IMR-90 (cell line): Measurements from ENCODE around the gene THYN1. TPM values are rescaled to one million over a fixed set of nuclear protein-coding genes. Genes with fewer than 3 reads are reported as not detected.
"Not testable (repeated sequence)": the region's sequence is repeated elsewhere in the genome, so short reads cannot be mapped to it uniquely, and the experiment has no call there.

Experiments
- ATAC-seq: fragments of 200-7000 bp; cut with Tn5 transposase; 2 replicates; pipeline ENCODE4 v1.9.1; 2020; ENCODE audit warnings: low read depth, mild to moderate bottlenecking, moderate library complexity
- BruUV-seq: library from RNA; stranded (reverse); fragments of 400-500 nt; replicated peaks from 2 replicates; lab custom pipeline; 2021; lab: Mats Ljungman, UMichigan
- CTCF ChIA-PET: fragments of 300-600 bp; formaldehyde crosslinking; extraction: SDS; loops from one replicate; lab custom pipeline; 2021; ENCODE audit warnings: antibody characterized with exemption; lab: Yijun Ruan, JAX
- POLR2A ChIA-PET: fragments of 300-600 bp; sonication (Branson Sonifier 250); formaldehyde crosslinking; loops from one replicate; lab custom pipeline; 2022; ENCODE audit warnings: antibody characterized with exemption; ENCODE audit not compliant: unreplicated experiment; lab: Charles Lee
- DNase-seq: peaks from one replicate; pipeline ENCODE4 v3.0.0; 2013
- H2AFZ ChIP-seq: replicated peaks from 2 replicates; pipeline ENCODE3; 2013; ENCODE audit warnings: low read length, mild to moderate bottlenecking; ENCODE audit not compliant: poor library complexity
- H2AK5ac ChIP-seq: 2 replicates; pipeline ENCODE4 v1.6.1; 2013; ENCODE audit warnings: low read depth, low read length, inconsistent platforms
- H2AK9ac ChIP-seq: replicated peaks from 2 replicates; pipeline ENCODE3; 2013; ENCODE audit warnings: mild to moderate bottlenecking, low read depth, low read length, moderate library complexity; ENCODE audit not compliant: poor library complexity
- H2BK120ac ChIP-seq: 2 replicates; pipeline ENCODE4 v1.6.1; 2013; ENCODE audit warnings: low read depth, low read length, inconsistent platforms
- H2BK15ac ChIP-seq: 3 replicates; pipeline ENCODE4 v1.6.1; 2013; ENCODE audit warnings: low read depth, low read length, inconsistent platforms
- H2BK20ac ChIP-seq: 2 replicates; pipeline ENCODE4 v1.6.1; 2013; ENCODE audit warnings: low read depth, mild to moderate bottlenecking, inconsistent platforms, low read length, moderate library complexity
- H2BK5ac ChIP-seq: 2 replicates; pipeline ENCODE4 v1.6.1; 2013; ENCODE audit warnings: mild to moderate bottlenecking, low read depth, low read length, inconsistent platforms; ENCODE audit not compliant: poor library complexity, severe bottlenecking
- H3K14ac ChIP-seq: replicated peaks from 2 replicates; pipeline ENCODE4 v1.6.1; 2013; ENCODE audit warnings: low read depth, low read length, inconsistent platforms
- H3K18ac ChIP-seq: 2 replicates; pipeline ENCODE4 v1.6.1; 2013; ENCODE audit warnings: low read depth, low read length, control low read depth
- H3K23ac ChIP-seq: 2 replicates; pipeline ENCODE4 v1.6.1; 2013; ENCODE audit warnings: low read depth, low read length, inconsistent platforms
- H3K27ac ChIP-seq: 2 replicates; pipeline ENCODE4 v1.5.1; 2013; ENCODE audit warnings: mild to moderate bottlenecking, control low read depth, low read length; ENCODE audit not compliant: insufficient read depth
- H3K27me3 ChIP-seq: 2 replicates; pipeline ENCODE4 v1.6.1; 2013; ENCODE audit warnings: low read length; ENCODE audit not compliant: control insufficient read depth, insufficient read depth
- H3K36me3 ChIP-seq: 2 replicates; pipeline ENCODE4 v1.6.1; 2013; ENCODE audit warnings: low read length, mixed read lengths; ENCODE audit not compliant: control insufficient read depth, insufficient read depth
- H3K4ac ChIP-seq: 2 replicates; pipeline ENCODE4 v1.6.1; 2013; ENCODE audit warnings: low read depth, low read length, inconsistent platforms
- H3K4me1 ChIP-seq: 2 replicates; pipeline ENCODE4 v1.6.1; 2013; ENCODE audit warnings: low read length, mixed read lengths; ENCODE audit not compliant: control insufficient read depth, insufficient read depth
- H3K4me2 ChIP-seq: 2 replicates; pipeline ENCODE4 v1.6.1; 2013; ENCODE audit warnings: low read depth, mild to moderate bottlenecking, control low read depth, low read length, moderate library complexity
- H3K4me3 ChIP-seq: 2 replicates; pipeline ENCODE4 v1.5.1; 2013; ENCODE audit warnings: low read depth, mild to moderate bottlenecking, control low read depth, low read length, moderate library complexity; ENCODE audit not compliant: insufficient read depth
- H3K56ac ChIP-seq: 2 replicates; pipeline ENCODE4 v1.6.1; 2013; ENCODE audit warnings: low read length, inconsistent platforms; ENCODE audit not compliant: insufficient read depth; ENCODE audit errors: extremely low read depth
- H3K79me1 ChIP-seq, 2 experiments: 2 replicates each; pipeline ENCODE4 v1.6.1; 2013; ENCODE audit warnings: low read length in 2 of 2, inconsistent platforms in 1 of 2, low read depth in 1 of 2
- H3K9ac ChIP-seq: 2 replicates; pipeline ENCODE4 v1.6.1; 2013; ENCODE audit warnings: low read depth, low read length, control low read depth
- H3K9me1 ChIP-seq: 2 replicates; pipeline ENCODE4 v1.6.1; 2013; ENCODE audit warnings: low read length, inconsistent platforms; ENCODE audit not compliant: insufficient read depth
- H3K9me3 ChIP-seq: 2 replicates; pipeline ENCODE4 v1.6.1; 2013; ENCODE audit warnings: low read length; ENCODE audit not compliant: control insufficient read depth, insufficient read depth
- H4K20me1 ChIP-seq: 2 replicates; pipeline ENCODE4 v1.6.1; 2013; ENCODE audit warnings: low read length, inconsistent platforms; ENCODE audit not compliant: insufficient read depth
- H4K5ac ChIP-seq: 2 replicates; pipeline ENCODE4 v1.6.1; 2013; ENCODE audit warnings: mild to moderate bottlenecking, low read depth, low read length, control low read depth
- H4K8ac ChIP-seq, 2 experiments: 2 replicates each; pipeline ENCODE4 v1.6.1; 2013; ENCODE audit warnings: low read depth in 2 of 2, low read length in 2 of 2, control low read depth in 1 of 2, inconsistent platforms in 1 of 2
- H4K91ac ChIP-seq: 2 replicates; pipeline ENCODE4 v1.6.1; 2013; ENCODE audit warnings: low read depth, low read length, inconsistent platforms; ENCODE audit not compliant: insufficient read depth
- WGBS, 2 experiments: methylation state at CpG; one replicate each; pipeline versions ENCODE4 v1.1.5 to v1.1.7; 2013; ENCODE audit warnings: missing lambda C conversion rate in 2 of 2; ENCODE audit not compliant: insufficient read length in 1 of 2; ENCODE audit errors: extremely low coverage in 2 of 2; 5-methylcytosine and 5-hydroxymethylcytosine counted together
- dilution Hi-C: fragments of 300-500 bp; cut with HindIII; formaldehyde crosslinking; loops from one replicate; pipeline ENCODE4 v1.14.3; 2018; ENCODE audit warnings: low sequenced_read_pairs; ENCODE audit not compliant: unreplicated experiment
- in situ Hi-C: fragments of 300-500 bp; cut with MboI; formaldehyde crosslinking; loops from 3 replicates; pipeline ENCODE4 v1.14.3; 2019; ENCODE audit warnings: low sequenced_read_pairs, inconsistent platforms, mixed read lengths
- intact Hi-C: fragments of 100-400 bp; cut with micrococcal nuclease; formaldehyde crosslinking; loops from 2 replicates; pipeline ENCODE4 v1.10.0; 2022
- polyA plus RNA-seq, 3 experiments: library from polyadenylated mRNA; depleted of rRNA; stranded (reverse); fragments of >200 nt; gene quantifications; 2 replicates each; pipeline ENCODE4 v1.2.3, GENCODE V29; 2012; ENCODE audit warnings: low replicate concordance in 1 of 3
- total RNA-seq: library from RNA; depleted of rRNA; stranded (reverse); fragments of >200 nt; gene quantifications from 2 replicates; pipeline ENCODE4 v1.2.3, GENCODE V29; 2012

Gene THYN1
- total and polyA plus RNA-seq, 2 of the 4 experiments (the other 2 are of a cell fraction) = 43.1 to 72.1 TPM

- H4K20me1 ChIP-seq, ATAC-seq, H2AFZ ChIP-seq, H3K4me2 ChIP-seq, dilution Hi-C loops, H3K18ac ChIP-seq, DNase-seq, H3K23ac ChIP-seq, H4K91ac ChIP-seq, H4K8ac ChIP-seq, in situ Hi-C loops, H3K14ac ChIP-seq, BruUV-seq, H2BK120ac ChIP-seq, POLR2A ChIA-PET, H3K27ac ChIP-seq, H2AK5ac ChIP-seq, H3K9me3 ChIP-seq, H3K27me3 ChIP-seq, H3K56ac ChIP-seq, H2BK5ac ChIP-seq, CTCF ChIA-PET, intact Hi-C loops, H3K36me3 ChIP-seq, H3K4me3 ChIP-seq, H3K4ac ChIP-seq, H3K9me1 ChIP-seq, H2BK20ac ChIP-seq, H4K5ac ChIP-seq, H3K9ac ChIP-seq, H3K4me1 ChIP-seq, H2BK15ac ChIP-seq, H2AK9ac ChIP-seq, H3K79me1 ChIP-seq: not testable (repeated sequence)
- WGBS, 2 experiments = no CpG with 5 or more reads among the region's 5 CpGs
Observed at GRCh38 chr11:134284349-134284748, 31.2 kb upstream of the THYN1 start.
